ENCODE measurements around the gene UPB1.

GRCh38 chr22:24541681-24542515 is 46.8 kb downstream of the UPB1 start:
- TF ChIP-seq CTCF (IDR thresholded peaks at IDR 0.05), result no peak
- no peak for TF ChIP-seq POLR2A (IDR thresholded peaks at IDR 0.05)
